22Rv1 (cell line): ENCODE results near the gene METTL15.
"Not testable (repeated sequence)": the region's sequence is repeated elsewhere in the genome, so short reads cannot be mapped to it uniquely, and the experiment has no call there.

Experiments used
- H3K27ac ChIP-seq: fragments of 450-650 bp; 2 replicates; pipeline ENCODE4 v1.5.1; 2017
- CTCF ChIP-seq: fragments of 450-650 bp; IDR thresholded peaks from 2 replicates; pipeline ENCODE4 v1.5.1; 2017; ENCODE audit warnings: mild to moderate bottlenecking
- ZFX ChIP-seq: fragments of 450-650 bp; IDR thresholded peaks from 2 replicates; pipeline ENCODE4 v1.6.1; 2017; ENCODE audit warnings: antibody characterized with exemption, borderline replicate concordance

The METTL15 gene

DNA sequence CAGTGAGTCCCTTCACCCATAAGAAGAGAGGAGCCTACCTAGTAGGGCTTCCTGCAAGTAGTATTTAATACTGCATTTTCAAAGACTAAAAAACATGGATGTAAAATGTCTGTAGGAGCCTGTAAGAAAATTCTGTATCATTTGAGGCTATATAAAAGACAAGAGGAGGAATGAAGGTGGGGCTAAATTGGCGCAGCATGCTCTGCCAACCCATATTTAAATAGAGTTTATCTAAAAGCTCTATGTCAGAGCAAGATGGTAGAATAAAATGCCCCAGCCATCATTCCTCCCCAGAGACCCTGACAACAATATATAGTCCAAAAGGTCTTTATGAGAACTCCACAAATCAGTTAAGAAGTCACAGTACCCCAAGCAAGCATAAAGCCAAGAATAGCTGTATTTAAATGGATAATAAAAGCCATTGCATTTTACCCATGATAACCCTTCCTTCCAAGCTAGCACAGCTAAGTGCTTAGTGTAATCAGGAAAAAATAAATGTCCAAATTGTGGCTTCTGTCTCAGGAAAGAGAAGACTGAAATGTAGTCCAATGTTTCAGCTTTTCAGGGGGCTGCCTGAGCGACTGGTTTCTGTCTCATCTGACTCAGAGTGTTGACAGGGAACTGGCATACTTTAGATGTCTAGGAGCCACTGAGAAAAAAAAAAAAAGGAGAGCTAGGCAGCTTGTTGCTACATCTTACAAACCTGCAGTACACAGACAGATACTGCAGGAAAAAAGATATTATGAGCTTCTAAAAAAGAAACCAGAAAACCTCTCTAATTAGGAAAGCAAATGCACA lies 258.6 kb downstream of the METTL15 start:
- H3K27ac ChIP-seq: no peak overlapping the region
- TF ChIP-seq ZFX: no peak
- no peak for TF ChIP-seq CTCF

DNA sequence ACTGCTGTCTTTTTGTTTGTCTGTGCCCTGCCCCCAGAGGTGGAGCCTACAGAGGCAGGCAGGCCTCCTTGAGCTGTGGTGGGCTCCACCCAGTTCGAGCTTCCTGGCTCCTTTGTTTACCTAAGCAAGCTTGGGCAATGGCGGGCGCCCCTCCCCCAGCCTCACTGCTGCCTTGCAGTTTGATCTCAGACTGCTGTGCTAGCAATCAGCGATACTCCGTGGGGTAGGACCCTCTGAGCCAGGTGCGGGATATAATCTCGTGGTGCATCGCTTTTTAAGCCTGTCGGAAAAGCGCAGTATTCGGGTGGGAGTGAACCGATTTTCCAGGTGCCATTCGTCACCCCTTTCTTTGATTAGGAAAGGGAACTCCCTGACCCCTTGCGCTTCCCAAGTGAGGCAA lies 269.9 kb downstream of the METTL15 start:
- not testable (repeated sequence) for H3K27ac ChIP-seq
